Naive thymus-derived CD8-positive, alpha-beta T cell (primary cell): ENCODE results near the gene FNDC8. TPM values are rescaled to one million over a fixed set of nuclear protein-coding genes. Genes with fewer than 3 reads are reported as not detected.

Source experiments
- ATAC-seq, 2 donors: fragments of 150-1000 bp; cut with Tn5 transposase in 1 of 2; sonication (Bioruptor Pico), chemical (Tn5 transposase) in 1 of 2; 1 replicate in 1 of 2; 2 replicates in 1 of 2; pipeline ENCODE4 v1.10.0; 2021; ENCODE audit warnings: mild to moderate bottlenecking in 2 of 2, moderate library complexity in 2 of 2
- POLR2A ChIA-PET: fragments of 350-600 bp; sonication (Branson Sonifier 250); formaldehyde crosslinking; loops from one replicate; lab custom pipeline; 2021; ENCODE audit warnings: antibody characterized with exemption; lab: Charles Lee
- DNase-seq, 10 donors: peaks; one replicate each; pipeline versions ENCODE4 v3.0.0 to v3.0.0-alpha.2; 2020 to 2022
- H3K27ac Mint-ChIP-seq, 10 donors: one replicate each; pipeline ENCODE4 v1.8.0; 2020 to 2022; ENCODE audit warnings: mild to moderate bottlenecking in 10 of 10, mixed read lengths in 10 of 10, moderate library complexity in 4 of 10, inconsistent platforms in 1 of 10
- H3K27me3 Mint-ChIP-seq, 5 donors: one replicate each; pipeline ENCODE4 v1.8.0; 2021 to 2022; ENCODE audit warnings: mixed read lengths in 5 of 5
- H3K36me3 Mint-ChIP-seq, 3 donors: one replicate each; pipeline ENCODE4 v1.8.0; 2020 to 2022; ENCODE audit warnings: mixed read lengths in 3 of 3, mild to moderate bottlenecking in 2 of 3, inconsistent platforms in 1 of 3
- H3K4me1 Mint-ChIP-seq, 4 donors: one replicate each; pipeline ENCODE4 v1.8.0; 2021 to 2022; ENCODE audit warnings: mixed read lengths in 4 of 4
- H3K4me3 Mint-ChIP-seq, 10 donors: one replicate each; pipeline ENCODE4 v1.8.0; 2020 to 2022; ENCODE audit warnings: mild to moderate bottlenecking in 10 of 10, mixed read lengths in 10 of 10, moderate library complexity in 6 of 10, inconsistent platforms in 1 of 10
- H3K9me3 Mint-ChIP-seq, 9 donors: one replicate each; pipeline ENCODE4 v1.8.0; 2020 to 2022; ENCODE audit warnings: mixed read lengths in 9 of 9, mild to moderate bottlenecking in 3 of 9, inconsistent platforms in 1 of 9, moderate library complexity in 1 of 9
- polyA plus RNA-seq, 3 donors: library from polyadenylated mRNA; unstranded; fragments of 300-500 nt; fragmentation: Illumina TruSeq; gene quantifications; one replicate each; pipeline ENCODE4 v1.2.3, GENCODE V29; 2021
- total RNA-seq, 8 experiments: library from RNA in 2 of 8; stranded (reverse) in 2 of 8; gene quantifications; one replicate each; pipeline ENCODE4 v1.2.3 and lab custom pipeline; 2021 to 2026

Gene FNDC8
- total and polyA plus RNA-seq, 5 experiments from 2014 or later, result not detected

- POLR2A ChIA-PET, result no interaction called here
Observed at GRCh38 chr17:35129973-35130351, 8.5 kb downstream of the FNDC8 start.

GRCh38 chr17:35130392-35130791 is 9.0 kb downstream of the FNDC8 start:
- POLR2A ChIA-PET, result no interaction called here
- H3K4me1 Mint-ChIP-seq, result peaks cover 0 to 3% (median under 1%) of the 10 kb centered on the region in 4 donors
- H3K9me3 Mint-ChIP-seq, result no peaks in the 10 kb centered on the region
- no peak overlapping the region for H3K4me3 Mint-ChIP-seq
- ATAC-seq (no peak), DNase-seq (no peak)
- peak overlapping the region in 3 of 10 donors; percentile 41 to 71 (median 50) for H3K27ac Mint-ChIP-seq
- H3K27me3 Mint-ChIP-seq, result no peaks in the 10 kb centered on the region
- peaks cover 0 to 45% (median 8%) of the 10 kb centered on the region in 3 donors for H3K36me3 Mint-ChIP-seq

More at GRCh38 chr17:35129973-35130351, 8.5 kb downstream of the FNDC8 start:
- no peak for DNase-seq
- no peaks in the 10 kb centered on the region for H3K9me3 Mint-ChIP-seq
- H3K4me3 Mint-ChIP-seq, result no peak overlapping the region
- H3K4me1 Mint-ChIP-seq, result peaks cover 0 to 3% (median under 1%) of the 10 kb centered on the region in 4 donors
- no peak for ATAC-seq
- H3K27me3 Mint-ChIP-seq, result no peaks in the 10 kb centered on the region
- peak overlapping the region in 3 of 10 donors; percentile 43 to 71 (median 50) for H3K27ac Mint-ChIP-seq
- H3K36me3 Mint-ChIP-seq, result peaks cover 0 to 40% (median 8%) of the 10 kb centered on the region in 3 donors

GRCh38 chr17:35132099-35132498 is 10.7 kb downstream of the FNDC8 start:
- POLR2A ChIA-PET, result no interaction called here
- no peaks in the 10 kb centered on the region for H3K9me3 Mint-ChIP-seq
- H3K4me1 Mint-ChIP-seq, result peaks cover 0 to 3% (median under 1%) of the 10 kb centered on the region in 4 donors
- H3K36me3 Mint-ChIP-seq, result peaks cover 0 to 62% (median 11%) of the 10 kb centered on the region in 3 donors
- H3K27ac Mint-ChIP-seq, result peak overlapping the region in 2 of 10 donors; percentile 50 to 51
- DNase-seq, result no peak
- H3K4me3 Mint-ChIP-seq, result no peak overlapping the region
- H3K27me3 Mint-ChIP-seq, result no peaks in the 10 kb centered on the region
- ATAC-seq, result no peak

- no peaks in the 10 kb centered on the region for H3K27me3 Mint-ChIP-seq
- peaks cover 0 to 3% (median 0%) of the 10 kb centered on the region in 4 donors for H3K4me1 Mint-ChIP-seq
- H3K36me3 Mint-ChIP-seq, result peaks cover 0 to 67% (median 11%) of the 10 kb centered on the region in 3 donors
- POLR2A ChIA-PET, result interaction anchor here (0.6 kb wide), 1 partner anchor 11 kb away, joined by 3 read pairs; no protein-coding TSS in a partner anchor
- H3K27ac Mint-ChIP-seq, result peak overlapping the region in 2 of 10 donors; percentile 37 to 51
- DNase-seq, result no peak
- no peak overlapping the region for H3K4me3 Mint-ChIP-seq
- no peak for ATAC-seq
- H3K9me3 Mint-ChIP-seq, result no peaks in the 10 kb centered on the region
Observed at GRCh38 chr17:35132816-35133550, 11.6 kb downstream of the FNDC8 start.

- POLR2A ChIA-PET, result no interaction called here
- H3K27me3 Mint-ChIP-seq, result no peaks in the 10 kb centered on the region
- DNase-seq (no peak), ATAC-seq (no peak)
- no peaks in the 10 kb centered on the region for H3K9me3 Mint-ChIP-seq
- no peak overlapping the region for H3K4me3 Mint-ChIP-seq
- peaks cover 0 to 7% (median 2%) of the 10 kb centered on the region in 4 donors for H3K4me1 Mint-ChIP-seq
- peak overlapping the region in 2 of 10 donors; percentile 27 to 57 for H3K27ac Mint-ChIP-seq
- peaks cover 0 to 77% (median 16%) of the 10 kb centered on the region in 3 donors for H3K36me3 Mint-ChIP-seq
Observed at GRCh38 chr17:35135322-35135721, 13.9 kb downstream of the FNDC8 start.

- POLR2A ChIA-PET, result interaction anchor here (1.8 kb wide), 1 partner anchor 10 kb away, joined by 5 read pairs; no protein-coding TSS in a partner anchor
- ATAC-seq, result no peak
- Mint-ChIP-seq H3K27ac (peak overlapping the region in 3 of 10 donors; percentile 16 to 76 (median 56)), H3K4me1 (peaks cover under 1 to 24% (median 9%) of the 10 kb centered on the region in 4 donors), H3K9me3 (no peaks in the 10 kb centered on the region), H3K4me3 (no peak overlapping the region), H3K27me3 (no peaks in the 10 kb centered on the region), H3K36me3 (peaks cover 0 to 56% (median 16%) of the 10 kb centered on the region in 3 donors)
- DNase-seq, result no peak
Observed at GRCh38 chr17:35138218-35138617, 16.8 kb downstream of the FNDC8 start.

GRCh38 chr17:35141681-35142466 is 20.5 kb downstream of the FNDC8 start, which contains the start of gene NLE1:
TSS of gene NLE1 (minus strand) at chr17:35142303. CDS start at chr17:35142275, 28 bp downstream.
- H3K27ac Mint-ChIP-seq, result peak within 1 kb of the TSS; percentile 51 to 94 (median 88)
- DNase-seq, result peak; percentile 77 to 93 (median 88)
- no peaks in the 10 kb centered on the region for H3K9me3 Mint-ChIP-seq
- peaks cover 0 to 20% (median 4%) of the 10 kb centered on the region in 3 donors for H3K36me3 Mint-ChIP-seq
- POLR2A ChIA-PET, result interaction anchor here (0.7 to 3.0 kb wide), 11 partner anchors 17 to 504 kb away, joined by 3 to 13 read pairs (median 5); partner anchors contain the start of genes PEX12, RAD51D and SLFN5
- H3K27me3 Mint-ChIP-seq, result no peaks in the 10 kb centered on the region
- peak; percentile 95 to 96 for ATAC-seq
- peaks cover 5 to 26% (median 15%) of the 10 kb centered on the region in 4 donors for H3K4me1 Mint-ChIP-seq
- H3K4me3 Mint-ChIP-seq, result peak within 1 kb of the TSS; percentile 76 to 92 (median 84)

- Mint-ChIP-seq H3K27me3 (no peaks in the 10 kb centered on the region), H3K36me3 (peaks cover 0 to 16% (median 4%) of the 10 kb centered on the region in 3 donors), H3K27ac (peak overlapping the region; percentile 51 to 94 (median 88)), H3K4me1 (peaks cover 5 to 26% (median 15%) of the 10 kb centered on the region in 4 donors), H3K4me3 (peak overlapping the region; percentile 76 to 92 (median 84)), H3K9me3 (no peaks in the 10 kb centered on the region)
- DNase-seq (no peak), ATAC-seq (peak; percentile 6 to 9)
- POLR2A ChIA-PET, result interaction anchor here (0.6 to 3.0 kb wide), 6 partner anchors 16 to 504 kb away, joined by 3 to 12 read pairs (median 6); partner anchors contain the start of genes PEX12 and RAD51D
Observed at GRCh38 chr17:35142467-35142796, 21.0 kb downstream of the FNDC8 start.

- Mint-ChIP-seq H3K4me3 (no peak overlapping the region), H3K27ac (no peak overlapping the region), H3K36me3 (no peaks in the 10 kb centered on the region), H3K27me3 (no peaks in the 10 kb centered on the region), H3K9me3 (no peaks in the 10 kb centered on the region), H3K4me1 (peaks cover 5 to 24% (median 13%) of the 10 kb centered on the region in 4 donors)
- DNase-seq (no peak), ATAC-seq (no peak)
- POLR2A ChIA-PET, result interaction anchor here (0.6 kb wide), 1 partner anchor 115 kb away, joined by 3 read pairs; no protein-coding TSS in a partner anchor
Observed at GRCh38 chr17:35144840-35145239, 23.4 kb downstream of the FNDC8 start.

- Mint-ChIP-seq H3K27ac (peak overlapping the region in 2 of 10 donors; percentile 33 to 35), H3K27me3 (no peaks in the 10 kb centered on the region), H3K36me3 (no peaks in the 10 kb centered on the region), H3K9me3 (no peaks in the 10 kb centered on the region), H3K4me3 (no peak overlapping the region), H3K4me1 (peaks cover 5 to 12% (median 10%) of the 10 kb centered on the region in 4 donors)
- ATAC-seq (no peak), DNase-seq (no peak)
- POLR2A ChIA-PET, result interaction anchor here (0.5 to 1.4 kb wide), 2 partner anchors 12 to 94 kb away, joined by 3 to 4 read pairs; no protein-coding TSS in a partner anchor
Observed at GRCh38 chr17:35146214-35146833, 24.9 kb downstream of the FNDC8 start.

- Mint-ChIP-seq H3K9me3 (no peaks in the 10 kb centered on the region), H3K4me3 (no peak within 1 kb of the TSS), H3K36me3 (no peaks in the 10 kb centered on the region), H3K4me1 (peaks cover 5 to 7% (median 7%) of the 10 kb centered on the region in 4 donors), H3K27ac (peak within 1 kb of the TSS in 3 of 10 donors; percentile 19 to 35 (median 29)), H3K27me3 (no peaks in the 10 kb centered on the region)
- POLR2A ChIA-PET, result interaction anchor here (1.4 kb wide), 1 partner anchor 11 kb away, joined by 3 read pairs; no protein-coding TSS in a partner anchor
- DNase-seq, result no peak
- ATAC-seq, result no peak
Observed at GRCh38 chr17:35147375-35147905, 26.0 kb downstream of the FNDC8 start, which contains the start of gene UNC45B. TSS of gene UNC45B (plus strand) at chr17:35147817. CDS start at chr17:35148264, 447 bp downstream.
